ENCODE results near the gene HK3. TPM values are rescaled to one million over a fixed set of nuclear protein-coding genes. Genes with fewer than 3 reads are reported as not detected.

HK3 gene
- total RNA-seq, 1 experiment from 2014 or later = 0.17 TPM

GRCh38 chr5:176862330-176862995 is 36.7 kb downstream of the HK3 start:
- POLR2A ChIA-PET = no interaction called here
- Mint-ChIP-seq H3K27ac (no peak overlapping the region), H3K4me1 (peaks cover 28% of the 10 kb centered on the region), H3K36me3 (no peaks in the 10 kb centered on the region), H3K27me3 (ENCODE audit: low read depth) (no peaks in the 10 kb centered on the region; the same call in 1 of the 2 replicates), H3K4me3 (0 out of 2 replicates have a peak overlapping the region, but pooled peaks have one; percentile 14), H3K9me3 (no peaks in the 10 kb centered on the region)
- no peak for DNase-seq (ENCODE audit: low spot score)
- ATAC-seq = no peak
- TF ChIP-seq ESRRA (CRISPR knock-in tag; IDR thresholded peaks at IDR 0.05; ENCODE audit: borderline replicate concordance) (no peak), PREB (CRISPR knock-in tag; IDR thresholded peaks at IDR 0.05; ENCODE audit: borderline replicate concordance) (no peak), TEAD1 (CRISPR knock-in tag; IDR thresholded peaks at IDR 0.05) (no peak), PRDM15 (CRISPR knock-in tag; IDR thresholded peaks at IDR 0.05) (no peak), USF2 (CRISPR knock-in tag; IDR thresholded peaks at IDR 0.05) (peak; percentile 59; the same call in 1 of the 2 replicates)
- CTCF ChIA-PET = interaction anchor here (1.4 to 2.9 kb wide), 2 partner anchors 12 to 202 kb away, joined by 4 to 23 read pairs; no protein-coding TSS in a partner anchor

- H3K36me3 Mint-ChIP-seq = no peaks in the 10 kb centered on the region
- H3K27ac Mint-ChIP-seq = no peak overlapping the region
- H3K4me1 Mint-ChIP-seq = peaks cover 17% of the 10 kb centered on the region
- no peak for TF ChIP-seq PRRX2 (CRISPR knock-in tag; IDR thresholded peaks at IDR 0.05)
- TF ChIP-seq ATF3 (CRISPR knock-in tag; conservative IDR thresholded peaks at IDR 0.05) = no peak
- no peak for TF ChIP-seq FOXK1 (CRISPR knock-in tag; IDR thresholded peaks at IDR 0.05)
- no peak for TF ChIP-seq ZNF317 (CRISPR knock-in tag; IDR thresholded peaks at IDR 0.05; ENCODE audit: borderline replicate concordance, low read depth)
- no peak for TF ChIP-seq CREB1 (CRISPR knock-in tag; IDR thresholded peaks at IDR 0.05)
- no peak for TF ChIP-seq E2F4 (CRISPR knock-in tag; IDR thresholded peaks at IDR 0.05; ENCODE audit: borderline replicate concordance, low read depth)
- TF ChIP-seq JAZF1 (CRISPR knock-in tag; IDR thresholded peaks at IDR 0.05) = no peak
- no peak for TF ChIP-seq TEAD1 (CRISPR knock-in tag; IDR thresholded peaks at IDR 0.05)
- TF ChIP-seq GTF2I (CRISPR knock-in tag; conservative IDR thresholded peaks at IDR 0.05) = no peak
- TF ChIP-seq ESRRA (CRISPR knock-in tag; IDR thresholded peaks at IDR 0.05; ENCODE audit: borderline replicate concordance) = no peak
- TF ChIP-seq CDX4 (CRISPR knock-in tag; IDR thresholded peaks at IDR 0.05; ENCODE audit: borderline replicate concordance) = no peak
- TF ChIP-seq RELA (CRISPR knock-in tag; IDR thresholded peaks at IDR 0.05; ENCODE audit: borderline replicate concordance) = no peak
- TF ChIP-seq MLX (CRISPR knock-in tag; IDR thresholded peaks at IDR 0.05) = no peak
- no peak for TF ChIP-seq ZNF232 (CRISPR knock-in tag; IDR thresholded peaks at IDR 0.05)
- no peak for TF ChIP-seq EMX1 (CRISPR knock-in tag; IDR thresholded peaks at IDR 0.05)
- no peak for TF ChIP-seq FOXJ3 (CRISPR knock-in tag; IDR thresholded peaks at IDR 0.05; ENCODE audit: borderline replicate concordance)
- no peak for TF ChIP-seq TP53 (CRISPR knock-in tag; IDR thresholded peaks at IDR 0.05)
- no peak for TF ChIP-seq ZNF396 (CRISPR knock-in tag; IDR thresholded peaks at IDR 0.05; ENCODE audit: borderline replicate concordance)
- DNase-seq (ENCODE audit: low spot score) (no peak), ATAC-seq (no peak)
- no peaks in the 10 kb centered on the region; the same call in 1 of the 2 replicates for H3K27me3 Mint-ChIP-seq (ENCODE audit: low read depth)
- CTCF ChIA-PET = interaction anchor here (1.2 kb wide), 1 partner anchor 201 kb away, joined by 3 read pairs; no protein-coding TSS in a partner anchor
- POLR2A ChIA-PET = no interaction called here
- no peak overlapping the region for H3K4me3 Mint-ChIP-seq
- no peaks in the 10 kb centered on the region for H3K9me3 Mint-ChIP-seq
Measured at GRCh38 chr5:176861276-176861675, 37.9 kb downstream of the HK3 start.

Data from WTC11 (cell line).